GM12878 (cell line): ENCODE data around the gene USP36.

Experiments used
- CTCF ChIP-seq, 3 experiments: IDR thresholded peaks in 2 of 3; conservative IDR thresholded peaks in 1 of 3; 2 replicates each; pipeline ENCODE4 v1.5.1; 2011; ENCODE audit warnings: low read depth in 3 of 3, low read length in 3 of 3, mild to moderate bottlenecking in 3 of 3, control low read depth in 2 of 3, moderate library complexity in 2 of 3, inconsistent platforms in 1 of 3, mixed read lengths in 1 of 3; ENCODE audit not compliant: control insufficient read depth in 2 of 3, insufficient read depth in 1 of 3; ENCODE audit errors: extremely low read depth in 1 of 3
- TCF12 ChIP-seq: IDR thresholded peaks from 2 replicates; pipeline ENCODE4 v1.6.1; 2011; ENCODE audit warnings: low read depth, mild to moderate bottlenecking, low read length

GRCh38 chr17:78862073-78863023 is 21.7 kb upstream of the USP36 start:
- TF ChIP-seq TCF12 = no peak
- no peak for TF ChIP-seq CTCF (IDR thresholded peaks at IDR 0.05 in 2 of 3, conservative IDR thresholded peaks at IDR 0.05 in 1 of 3; ENCODE audit: control insufficient read depth in 2 of 3, extremely low read depth in 1 of 3, insufficient read depth in 1 of 3, low read depth in 3 of 3, low read length in 3 of 3)
